H9 (cell line): ENCODE measurements around the gene CARD6. TPM values are rescaled to one million over a fixed set of nuclear protein-coding genes. Genes with fewer than 3 reads are reported as not detected.
"Not testable (repeated sequence)": the region's sequence is repeated elsewhere in the genome, so short reads cannot be mapped to it uniquely, and the experiment has no call there.

Source experiments
- DNase-seq: peaks from one replicate; pipeline ENCODE4 v3.0.0-alpha.2; 2017
- H2AFZ ChIP-seq: one replicate; pipeline ENCODE4 v1.6.1; 2013; ENCODE audit warnings: mild to moderate bottlenecking, low read length, control low read depth, moderate library complexity
- H2AK5ac ChIP-seq: 2 replicates; pipeline ENCODE4 v1.6.1; 2013; ENCODE audit warnings: low read length, control low read depth, mixed read lengths; ENCODE audit not compliant: insufficient read length
- H2BK120ac ChIP-seq: one replicate; pipeline ENCODE4 v1.6.1; 2013; ENCODE audit warnings: low read depth, mild to moderate bottlenecking, low read length, control low read depth, inconsistent platforms; ENCODE audit not compliant: poor library complexity, severe bottlenecking
- H2BK12ac ChIP-seq: 2 replicates; pipeline ENCODE4 v1.6.1; 2013; ENCODE audit warnings: low read length, control low read depth, mixed read lengths, low read depth; ENCODE audit not compliant: insufficient read length
- H2BK15ac ChIP-seq: 2 replicates; pipeline ENCODE4 v1.6.1; 2013; ENCODE audit warnings: low read depth, low read length, control low read depth
- H2BK20ac ChIP-seq: one replicate; pipeline ENCODE4 v1.6.1; 2013; ENCODE audit warnings: low read depth, mild to moderate bottlenecking, low read length, control low read depth, inconsistent platforms; ENCODE audit not compliant: poor library complexity, severe bottlenecking
- H2BK5ac ChIP-seq: 2 replicates; pipeline ENCODE4 v1.6.1; 2013; ENCODE audit warnings: low read length, control low read depth, mixed read lengths; ENCODE audit not compliant: insufficient read length
- H3K14ac ChIP-seq: 2 replicates; pipeline ENCODE4 v1.6.1; 2013; ENCODE audit warnings: low read length, control low read depth; ENCODE audit not compliant: insufficient read depth
- H3K18ac ChIP-seq: 2 replicates; pipeline ENCODE4 v1.6.1; 2013; ENCODE audit warnings: low read depth, mild to moderate bottlenecking, mixed read lengths, low read length, control low read depth; ENCODE audit not compliant: insufficient read length
- H3K23ac ChIP-seq: 2 replicates; pipeline ENCODE4 v1.6.1; 2013; ENCODE audit warnings: low read length, control low read depth, mixed read lengths, low read depth; ENCODE audit not compliant: insufficient read length
- H3K23me2 ChIP-seq: 2 replicates; pipeline ENCODE4 v1.6.1; 2013; ENCODE audit warnings: low read depth, mild to moderate bottlenecking, mixed read lengths, low read length, control low read depth; ENCODE audit not compliant: insufficient read length, poor library complexity, severe bottlenecking
- H3K27ac ChIP-seq: 2 replicates; pipeline ENCODE4 v1.5.1; 2013; ENCODE audit warnings: low read length, control low read depth, mixed read lengths, low read depth; ENCODE audit not compliant: insufficient read length
- H3K27me3 ChIP-seq: 2 replicates; pipeline ENCODE4 v1.6.1; 2013; ENCODE audit warnings: low read length, control low read depth, inconsistent platforms; ENCODE audit not compliant: insufficient read depth
- H3K4ac ChIP-seq: 2 replicates; pipeline ENCODE4 v1.6.1; 2013; ENCODE audit warnings: low read depth, mild to moderate bottlenecking, control low read depth, inconsistent platforms, low read length, moderate library complexity
- H3K4me1 ChIP-seq: 2 replicates; pipeline ENCODE4 v1.6.1; 2013; ENCODE audit warnings: low read length, control low read depth, inconsistent platforms; ENCODE audit not compliant: insufficient read depth
- H3K4me2 ChIP-seq: 2 replicates; pipeline ENCODE4 v1.6.1; 2013; ENCODE audit warnings: low read length, control low read depth, mixed read lengths; ENCODE audit not compliant: insufficient read length, insufficient read depth
- H3K56ac ChIP-seq: 2 replicates; pipeline ENCODE4 v1.6.1; 2013; ENCODE audit warnings: low read depth, mild to moderate bottlenecking, mixed read lengths, low read length, control low read depth; ENCODE audit not compliant: insufficient read length
- H3K79me1 ChIP-seq: 2 replicates; pipeline ENCODE4 v1.6.1; 2013; ENCODE audit warnings: low read depth, mild to moderate bottlenecking, moderate library complexity, low read length, control low read depth, inconsistent platforms; ENCODE audit not compliant: insufficient read depth, poor library complexity, severe bottlenecking
- H3K79me2 ChIP-seq: 2 replicates; pipeline ENCODE4 v1.6.1; 2013; ENCODE audit warnings: low read length, control low read depth, inconsistent platforms; ENCODE audit not compliant: insufficient read depth
- H3K9ac ChIP-seq: 2 replicates; pipeline ENCODE4 v1.6.1; 2013; ENCODE audit warnings: low read length, control low read depth, mixed read lengths; ENCODE audit not compliant: insufficient read length; ENCODE audit errors: extremely low read depth
- H3K9me3 ChIP-seq: one replicate; pipeline ENCODE4 v1.6.1; 2013; ENCODE audit warnings: low read depth, low read length, inconsistent platforms; ENCODE audit not compliant: control insufficient read depth
- H3T11ph ChIP-seq: one replicate; pipeline ENCODE4 v1.6.1; 2013; ENCODE audit warnings: mild to moderate bottlenecking, low read length, control low read depth, inconsistent platforms
- H4K20me1 ChIP-seq: one replicate; pipeline ENCODE4 v1.6.1; 2013; ENCODE audit not compliant: control insufficient read depth, insufficient read length, insufficient read depth
- H4K5ac ChIP-seq: 2 replicates; pipeline ENCODE4 v1.6.1; 2013; ENCODE audit warnings: low read depth, mild to moderate bottlenecking, mixed read lengths, low read length, control low read depth; ENCODE audit not compliant: insufficient read length
- H4K8ac ChIP-seq: replicated peaks from 2 replicates; pipeline ENCODE4 v1.6.1; 2013; ENCODE audit warnings: low read length, control low read depth, mixed read lengths, low read depth; ENCODE audit not compliant: insufficient read length
- H4K91ac ChIP-seq: 2 replicates; pipeline ENCODE4 v1.6.1; 2013; ENCODE audit warnings: low read depth, mild to moderate bottlenecking, moderate library complexity, mixed read lengths, low read length, control low read depth; ENCODE audit not compliant: insufficient read length
- H3K27ac Mint-ChIP-seq, 3 experiments: 2 replicates in 2 of 3; 3 replicates in 1 of 3; pipeline ENCODE4 v1.8.0; 2020 to 2021; ENCODE audit warnings: mixed read lengths in 3 of 3, mild to moderate bottlenecking in 1 of 3, moderate library complexity in 1 of 3
- H3K27me3 Mint-ChIP-seq: 2 replicates; pipeline ENCODE4 v1.8.0; 2021; ENCODE audit warnings: low read depth, mild to moderate bottlenecking, moderate library complexity, mixed read lengths
- H3K36me3 Mint-ChIP-seq, 3 experiments: 2 replicates in 2 of 3; 3 replicates in 1 of 3; pipeline ENCODE4 v1.8.0; 2020 to 2021; ENCODE audit warnings: low read depth in 3 of 3, mixed read lengths in 3 of 3; ENCODE audit not compliant: insufficient read depth in 1 of 3
- H3K4me1 Mint-ChIP-seq, 2 experiments: 2 replicates each; pipeline ENCODE4 v1.8.0; 2020; ENCODE audit warnings: mixed read lengths in 2 of 2
- H3K4me3 Mint-ChIP-seq, 2 experiments: 2 replicates in 1 of 2; 3 replicates in 1 of 2; pipeline ENCODE4 v1.8.0; 2020 to 2021; ENCODE audit warnings: mild to moderate bottlenecking in 2 of 2, mixed read lengths in 2 of 2, moderate library complexity in 1 of 2
- H3K9me3 Mint-ChIP-seq, 2 experiments: 2 replicates in 1 of 2; 3 replicates in 1 of 2; pipeline ENCODE4 v1.8.0; 2020; ENCODE audit warnings: mild to moderate bottlenecking in 2 of 2, mixed read lengths in 2 of 2, moderate library complexity in 1 of 2
- WGBS: extraction: QIAGEN DNeasy Blood & Tissue Kit; methylation state at CpG from one replicate; pipeline ENCODE4 v1.1.7; 2013; ENCODE audit warnings: missing lambda C conversion rate, low lambda C conversion rate, mixed read lengths; ENCODE audit not compliant: insufficient read length; ENCODE audit errors: extremely low coverage; 5-methylcytosine and 5-hydroxymethylcytosine counted together
- total RNA-seq: library from RNA; stranded (reverse); gene quantifications from 2 replicates; pipeline ENCODE4 v1.2.1, GENCODE V29; 2021
- TF ChIP-seq, protein P1 (sequence below): fragments of 200-600 bp; sonication (generic); conservative IDR thresholded peaks from 3 replicates; pipeline ENCODE4 v1.8.0; 2021; ENCODE audit warnings: antibody characterized with exemption, mild to moderate bottlenecking

CARD6 gene
- total RNA-seq, 1 experiment from 2014 or later = 0.35 TPM

DNA sequence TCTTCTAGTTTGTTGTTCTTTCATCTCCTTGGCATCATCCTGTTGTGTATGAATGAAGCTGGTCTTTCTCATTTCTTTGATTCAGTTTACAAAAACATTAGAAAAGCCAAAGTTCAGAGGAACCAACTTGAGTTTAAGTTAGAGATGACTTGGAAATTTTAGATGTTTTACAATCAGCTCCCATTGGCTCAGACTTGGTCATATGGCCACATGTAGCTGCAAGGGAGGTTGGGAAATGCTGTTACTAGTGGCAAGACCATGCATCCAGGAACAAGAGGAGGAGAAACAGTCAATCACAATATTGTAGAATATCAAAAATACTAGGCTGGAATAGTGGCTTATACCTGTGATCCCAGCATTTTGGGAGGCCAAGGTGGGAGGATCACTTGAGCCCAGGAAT, 19.5 kb downstream of the CARD6 start:
- no peaks in the 10 kb centered on the region for H3K79me2 ChIP-seq
- Mint-ChIP-seq H3K36me3 (peaks cover 9 to 17% (median 9%) of the 10 kb centered on the region in 3 experiments; a peak in 6 of 7 replicates), H3K9me3 (peaks cover 16 to 20% of the 10 kb centered on the region in 2 experiments), H3K27me3 (no peaks in the 10 kb centered on the region; the same call in 1 of the 2 replicates), H3K27ac (no peak overlapping the region), H3K4me1 (no peaks in the 10 kb centered on the region), H3K4me3 (no peak overlapping the region)
- H3K27ac ChIP-seq = no peak overlapping the region
- H3K79me1 ChIP-seq = no peaks in the 10 kb centered on the region
- H3K14ac ChIP-seq = no peak overlapping the region
- TF ChIP-seq, protein P1, sequence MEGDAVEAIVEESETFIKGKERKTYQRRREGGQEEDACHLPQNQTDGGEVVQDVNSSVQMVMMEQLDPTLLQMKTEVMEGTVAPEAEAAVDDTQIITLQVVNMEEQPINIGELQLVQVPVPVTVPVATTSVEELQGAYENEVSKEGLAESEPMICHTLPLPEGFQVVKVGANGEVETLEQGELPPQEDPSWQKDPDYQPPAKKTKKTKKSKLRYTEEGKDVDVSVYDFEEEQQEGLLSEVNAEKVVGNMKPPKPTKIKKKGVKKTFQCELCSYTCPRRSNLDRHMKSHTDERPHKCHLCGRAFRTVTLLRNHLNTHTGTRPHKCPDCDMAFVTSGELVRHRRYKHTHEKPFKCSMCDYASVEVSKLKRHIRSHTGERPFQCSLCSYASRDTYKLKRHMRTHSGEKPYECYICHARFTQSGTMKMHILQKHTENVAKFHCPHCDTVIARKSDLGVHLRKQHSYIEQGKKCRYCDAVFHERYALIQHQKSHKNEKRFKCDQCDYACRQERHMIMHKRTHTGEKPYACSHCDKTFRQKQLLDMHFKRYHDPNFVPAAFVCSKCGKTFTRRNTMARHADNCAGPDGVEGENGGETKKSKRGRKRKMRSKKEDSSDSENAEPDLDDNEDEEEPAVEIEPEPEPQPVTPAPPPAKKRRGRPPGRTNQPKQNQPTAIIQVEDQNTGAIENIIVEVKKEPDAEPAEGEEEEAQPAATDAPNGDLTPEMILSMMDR = no peak
- no peak overlapping the region for H3K18ac ChIP-seq
- H3K27me3 ChIP-seq = no peaks in the 10 kb centered on the region
- H3K9ac ChIP-seq = no peak overlapping the region
- H4K8ac ChIP-seq = no peak overlapping the region
- H4K5ac ChIP-seq = no peak overlapping the region
- H3T11ph ChIP-seq = no peak overlapping the region
- H3K23ac ChIP-seq = no peak overlapping the region
- H2BK5ac ChIP-seq = no peak overlapping the region
- H2BK15ac ChIP-seq = no peak overlapping the region
- no peaks in the 10 kb centered on the region for H3K9me3 ChIP-seq
- no peak overlapping the region for H3K4ac ChIP-seq
- H3K4me1 ChIP-seq = no peaks in the 10 kb centered on the region
- no peak overlapping the region for H3K56ac ChIP-seq
- no peak for DNase-seq
- no peaks in the 10 kb centered on the region for H4K20me1 ChIP-seq
- no peak overlapping the region for H2AFZ ChIP-seq
- H2BK12ac ChIP-seq = no peak overlapping the region
- no peak overlapping the region for H2BK120ac ChIP-seq
- no peak overlapping the region for H2BK20ac ChIP-seq
- H3K23me2 ChIP-seq = no peaks in the 10 kb centered on the region
- no peak overlapping the region for H3K4me2 ChIP-seq
- H4K91ac ChIP-seq = no peak overlapping the region
- no peak overlapping the region for H2AK5ac ChIP-seq

DNA sequence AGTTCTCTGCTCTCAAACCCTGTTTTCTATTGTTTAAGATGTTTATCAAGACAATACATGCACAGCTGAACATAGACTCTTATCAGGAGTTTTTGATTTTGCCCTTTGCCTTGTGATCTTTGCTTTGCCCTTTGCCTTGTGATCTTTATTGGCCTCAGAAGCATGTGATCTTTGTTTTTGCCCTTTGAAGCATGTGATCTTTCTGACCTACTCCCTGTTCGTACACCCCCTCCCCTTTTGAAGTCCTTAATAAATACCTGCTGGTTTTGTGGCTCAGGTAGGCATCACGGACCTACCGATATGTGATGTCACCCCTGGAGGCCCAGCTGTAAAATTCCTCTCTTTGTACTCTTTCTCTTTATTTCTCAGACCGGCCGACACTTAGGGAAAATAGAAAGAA, 23.8 kb downstream of the CARD6 start:
- not testable (repeated sequence) for H3K79me1 ChIP-seq, H3K27me3 Mint-ChIP-seq, H3K23me2 ChIP-seq, H2BK5ac ChIP-seq, H3K4me3 Mint-ChIP-seq, H4K20me1 ChIP-seq, H2AFZ ChIP-seq, H3K27ac Mint-ChIP-seq, H4K91ac ChIP-seq, H3K79me2 ChIP-seq, H2BK15ac ChIP-seq, H3K23ac ChIP-seq, H3K4me2 ChIP-seq, H3K4ac ChIP-seq, H3K9me3 ChIP-seq, H4K8ac ChIP-seq, H3K27ac ChIP-seq, DNase-seq, H3K9ac ChIP-seq, H4K5ac ChIP-seq, H3K4me1 ChIP-seq, H2BK12ac ChIP-seq, H3K14ac ChIP-seq, H3K56ac ChIP-seq, H3K27me3 ChIP-seq, H3K4me1 Mint-ChIP-seq, H2BK120ac ChIP-seq, H3T11ph ChIP-seq, H2BK20ac ChIP-seq, H2AK5ac ChIP-seq, H3K18ac ChIP-seq
- no CpG with 5 or more reads among the region's 5 CpGs for WGBS
- peaks cover 19 to 20% of the 10 kb centered on the region in 2 experiments for H3K9me3 Mint-ChIP-seq
- H3K36me3 Mint-ChIP-seq = peaks cover 9 to 17% (median 9%) of the 10 kb centered on the region in 3 experiments; a peak in 6 of 7 replicates
